Hepatocyte (in vitro differentiated cells): Measurements from ENCODE around the gene FKBP7. TPM values are rescaled to one million over a fixed set of nuclear protein-coding genes. Genes with fewer than 3 reads are reported as not detected.

ENCODE experiments used
- DNase-seq: peaks from one replicate; pipeline ENCODE4 v3.0.0-alpha.2; 2016; ENCODE audit warnings: low spot score
- H2AFZ ChIP-seq: fragments of 200-600 bp; sonication (generic); 2 replicates; pipeline ENCODE4 v1.6.0; 2016; ENCODE audit warnings: antibody characterized with exemption, mild to moderate bottlenecking
- H3K27ac ChIP-seq: fragments of 200-600 bp; sonication (generic); 2 replicates; pipeline ENCODE4 v1.5.1; 2016; ENCODE audit warnings: mild to moderate bottlenecking
- H3K27me3 ChIP-seq: fragments of 200-600 bp; sonication (generic); 2 replicates; pipeline ENCODE4 v1.6.1; 2016
- H3K36me3 ChIP-seq: fragments of 200-600 bp; sonication (generic); replicated peaks from 2 replicates; pipeline ENCODE4 v1.5.1; 2016; ENCODE audit warnings: low read depth; ENCODE audit not compliant: insufficient read depth
- H3K4me1 ChIP-seq: fragments of 200-600 bp; sonication (generic); 2 replicates; pipeline ENCODE4 v1.5.1; 2016; ENCODE audit warnings: mild to moderate bottlenecking, moderate library complexity; ENCODE audit not compliant: insufficient read depth
- H3K4me2 ChIP-seq: fragments of 200-600 bp; sonication (generic); 2 replicates; pipeline ENCODE4 v1.6.0; 2016
- H3K4me3 ChIP-seq: fragments of 200-600 bp; sonication (generic); 2 replicates; pipeline ENCODE4 v1.5.1; 2016; ENCODE audit warnings: mild to moderate bottlenecking
- H3K79me2 ChIP-seq: fragments of 200-600 bp; sonication (generic); 2 replicates; pipeline ENCODE4 v1.6.0; 2017; ENCODE audit warnings: mild to moderate bottlenecking
- H3K9me2 ChIP-seq: fragments of 200-600 bp; sonication (generic); replicated peaks from 2 replicates; pipeline ENCODE4 v1.6.0; 2017; ENCODE audit warnings: mild to moderate bottlenecking; ENCODE audit not compliant: insufficient read depth
- H3K9me3 ChIP-seq: fragments of 200-600 bp; sonication (generic); 2 replicates; pipeline ENCODE4 v1.5.1; 2016; ENCODE audit warnings: low read depth, mild to moderate bottlenecking
- H4K20me1 ChIP-seq: fragments of 200-600 bp; sonication (generic); 2 replicates; pipeline ENCODE4 v1.6.0; 2016; ENCODE audit warnings: mild to moderate bottlenecking; ENCODE audit not compliant: insufficient read depth, poor library complexity, severe bottlenecking
- EZH2 ChIP-seq: fragments of 200-600 bp; sonication (generic); IDR thresholded peaks from 2 replicates; pipeline ENCODE4 v1.6.1; 2016; ENCODE audit warnings: antibody characterized with exemption, mild to moderate bottlenecking, borderline replicate concordance
- EZH2phosphoT487 ChIP-seq: fragments of 200-600 bp; sonication (generic); IDR thresholded peaks from one replicate; pipeline ENCODE4 v1.6.1; 2018; ENCODE audit warnings: antibody characterized with exemption, mild to moderate bottlenecking, low read depth, moderate library complexity; ENCODE audit not compliant: unreplicated experiment, severe bottlenecking
- WGBS: methylation state at CpG from one replicate; pipeline ENCODE4 v1.1.6; 2016; ENCODE audit warnings: low lambda C conversion rate; ENCODE audit errors: missing lambda C conversion rate; 5-methylcytosine and 5-hydroxymethylcytosine counted together
- polyA plus RNA-seq: library from polyadenylated mRNA; unstranded; fragments of >200 nt; fragmentation: Nextera tagmentation; extraction: Ambion mirVana; gene quantifications from 2 replicates; pipeline ENCODE4 v1.2.1, GENCODE V29; 2016
- total RNA-seq: library from RNA; depleted of rRNA; stranded (reverse); fragments of >200 nt; gene quantifications from 2 replicates; pipeline ENCODE4 v1.2.3, GENCODE V29; 2014
- TF ChIP-seq, protein P1 (sequence below): fragments of 200-600 bp; sonication (generic); IDR thresholded peaks from 2 replicates; pipeline ENCODE4 v1.5.1; 2016; ENCODE audit warnings: antibody characterized with exemption, mild to moderate bottlenecking; ENCODE audit not compliant: poor library complexity

The FKBP7 gene
- total and polyA plus RNA-seq, 2 experiments from 2014 or later = 45.4 to 93.9 TPM

DNA sequence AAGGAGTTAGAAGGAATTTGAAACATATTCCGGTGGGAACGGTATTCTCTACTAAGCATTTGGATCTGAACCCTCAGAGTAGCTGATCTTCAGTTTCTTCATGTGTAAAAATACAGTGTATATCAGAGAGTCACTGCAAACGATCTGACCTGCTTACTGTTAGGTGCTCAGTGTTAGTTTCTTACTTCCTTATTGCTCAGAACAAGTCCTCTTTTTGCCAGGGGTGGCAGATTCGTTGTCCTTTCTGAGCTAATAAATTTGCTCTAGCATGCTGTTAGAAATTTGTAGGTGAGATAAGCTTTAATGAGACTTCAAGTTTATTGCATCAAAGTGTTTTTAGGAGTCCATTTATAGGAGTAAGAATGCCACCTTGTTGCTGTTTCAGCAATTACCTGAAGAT lies 17.6 kb upstream of the FKBP7 start:
- no peak overlapping the region for H3K27ac ChIP-seq
- WGBS = 90% methylated on average over 4 of the region's 4 CpGs

DNA sequence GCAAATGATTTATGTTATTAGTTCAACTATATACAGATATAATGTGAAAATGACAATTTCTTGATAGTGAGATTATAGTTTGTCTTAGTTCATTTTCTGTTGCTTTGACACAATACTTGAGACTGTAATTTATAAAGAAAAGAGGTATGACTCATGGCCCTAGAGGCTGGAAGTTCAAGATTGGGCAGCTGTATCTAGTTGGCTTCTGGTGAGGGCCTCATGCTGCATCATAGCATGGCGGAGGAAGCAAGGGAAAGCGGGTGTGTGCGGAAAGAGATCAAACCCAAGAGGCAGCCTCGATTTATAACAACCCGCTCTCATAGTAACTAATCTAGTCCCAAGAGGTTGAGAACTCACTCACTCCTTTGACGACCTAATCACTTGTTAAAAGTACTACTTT lies 13.2 kb upstream of the FKBP7 start:
- no peaks in the 10 kb centered on the region for H3K9me3 ChIP-seq
- no peak overlapping the region for H2AFZ ChIP-seq
- H3K27ac ChIP-seq = no peak overlapping the region
- no peaks in the 10 kb centered on the region for H3K27me3 ChIP-seq
- H3K9me2 ChIP-seq = no peaks in the 10 kb centered on the region
- H3K4me1 ChIP-seq = no peaks in the 10 kb centered on the region
- WGBS = 97% methylated on average over 6 of the region's 6 CpGs
- TF ChIP-seq EZH2 = no peak
- H3K4me2 ChIP-seq = no peak overlapping the region
- peaks cover 6% of the 10 kb centered on the region for H4K20me1 ChIP-seq
- no peaks in the 10 kb centered on the region for H3K36me3 ChIP-seq
- DNase-seq = no peak
- peaks cover 29% of the 10 kb centered on the region for H3K79me2 ChIP-seq
- no peak overlapping the region for H3K4me3 ChIP-seq

More for the DNA sequence above, 17.6 kb upstream of the FKBP7 start:
- Histone ChIP-seq H3K9me3 (no peaks in the 10 kb centered on the region), H3K36me3 (peaks cover under 1% of the 10 kb centered on the region), H3K4me2 (no peak overlapping the region), H4K20me1 (no peaks in the 10 kb centered on the region), H3K4me1 (no peaks in the 10 kb centered on the region), H3K4me3 (no peak overlapping the region), H3K9me2 (no peaks in the 10 kb centered on the region), H2AFZ (no peak overlapping the region), H3K79me2 (no peaks in the 10 kb centered on the region), H3K27me3 (no peaks in the 10 kb centered on the region)
- no peak for DNase-seq
- TF ChIP-seq EZH2phosphoT487 (no peak), EZH2 (no peak)
- TF ChIP-seq, protein P1, sequence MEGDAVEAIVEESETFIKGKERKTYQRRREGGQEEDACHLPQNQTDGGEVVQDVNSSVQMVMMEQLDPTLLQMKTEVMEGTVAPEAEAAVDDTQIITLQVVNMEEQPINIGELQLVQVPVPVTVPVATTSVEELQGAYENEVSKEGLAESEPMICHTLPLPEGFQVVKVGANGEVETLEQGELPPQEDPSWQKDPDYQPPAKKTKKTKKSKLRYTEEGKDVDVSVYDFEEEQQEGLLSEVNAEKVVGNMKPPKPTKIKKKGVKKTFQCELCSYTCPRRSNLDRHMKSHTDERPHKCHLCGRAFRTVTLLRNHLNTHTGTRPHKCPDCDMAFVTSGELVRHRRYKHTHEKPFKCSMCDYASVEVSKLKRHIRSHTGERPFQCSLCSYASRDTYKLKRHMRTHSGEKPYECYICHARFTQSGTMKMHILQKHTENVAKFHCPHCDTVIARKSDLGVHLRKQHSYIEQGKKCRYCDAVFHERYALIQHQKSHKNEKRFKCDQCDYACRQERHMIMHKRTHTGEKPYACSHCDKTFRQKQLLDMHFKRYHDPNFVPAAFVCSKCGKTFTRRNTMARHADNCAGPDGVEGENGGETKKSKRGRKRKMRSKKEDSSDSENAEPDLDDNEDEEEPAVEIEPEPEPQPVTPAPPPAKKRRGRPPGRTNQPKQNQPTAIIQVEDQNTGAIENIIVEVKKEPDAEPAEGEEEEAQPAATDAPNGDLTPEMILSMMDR = no peak

DNA sequence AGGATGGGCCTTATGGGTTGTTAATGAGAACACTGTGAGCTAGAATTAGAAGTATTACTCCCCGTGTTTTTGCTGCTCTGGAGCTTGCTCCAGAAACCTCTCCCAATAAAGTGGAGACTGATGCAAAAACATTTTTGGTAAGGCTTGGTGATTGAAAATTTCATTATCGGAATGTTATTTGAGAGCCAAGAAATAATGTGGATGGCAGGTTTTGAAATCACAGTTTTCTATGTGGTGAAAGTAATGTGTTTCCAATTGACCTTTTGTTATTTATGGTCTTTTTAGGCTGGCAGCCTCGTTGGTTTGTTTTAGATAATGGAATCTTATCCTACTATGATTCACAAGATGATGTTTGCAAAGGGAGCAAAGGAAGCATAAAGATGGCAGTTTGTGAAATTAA lies 7.0 kb upstream of the FKBP7 start:
- Histone ChIP-seq H3K4me3 (no peak overlapping the region), H2AFZ (no peak overlapping the region), H3K27me3 (no peaks in the 10 kb centered on the region), H3K27ac (no peak overlapping the region), H3K9me2 (no peaks in the 10 kb centered on the region), H3K4me2 (no peak overlapping the region), H3K79me2 (peaks cover 88% of the 10 kb centered on the region), H3K36me3 (no peaks in the 10 kb centered on the region), H3K4me1 (peaks cover 26% of the 10 kb centered on the region), H4K20me1 (peaks cover 38% of the 10 kb centered on the region), H3K9me3 (no peaks in the 10 kb centered on the region)
- WGBS = 66% methylated on average over 3 of the region's 3 CpGs
- TF ChIP-seq EZH2phosphoT487 (no peak), EZH2 (no peak)
- TF ChIP-seq, protein P1 = no peak
- DNase-seq = no peak

- Histone ChIP-seq H3K27me3 (no peaks in the 10 kb centered on the region), H3K79me2 (peaks cover 85% of the 10 kb centered on the region), H2AFZ (no peak overlapping the region), H3K4me3 (no peak overlapping the region), H3K27ac (no peak overlapping the region), H3K9me3 (no peaks in the 10 kb centered on the region), H3K4me2 (no peak overlapping the region), H3K36me3 (no peaks in the 10 kb centered on the region), H4K20me1 (peaks cover 38% of the 10 kb centered on the region), H3K9me2 (no peaks in the 10 kb centered on the region), H3K4me1 (peaks cover 31% of the 10 kb centered on the region)
- TF ChIP-seq, protein P1 = no peak
- TF ChIP-seq EZH2 (no peak), EZH2phosphoT487 (no peak)
- 65% methylated on average over 6 of the region's 6 CpGs for WGBS
- peak; percentile 40 for DNase-seq
Observed at GRCh38 chr2:178484245-178485041, 6.0 kb upstream of the FKBP7 start.
